OCI-LY7 (cell line): Measurements from ENCODE around the gene FAM83D. TPM values are rescaled to one million over a fixed set of nuclear protein-coding genes. Genes with fewer than 3 reads are reported as not detected.
"Not testable (repeated sequence)": the region's sequence is repeated elsewhere in the genome, so short reads cannot be mapped to it uniquely, and the experiment has no call there.

ENCODE experiments used
- BruUV-seq: library from RNA; stranded (reverse); fragments of 400-500 nt; replicated peaks from 2 replicates; lab custom pipeline; 2021; lab: Mats Ljungman, UMichigan
- CTCF ChIA-PET: fragments of 300-600 bp; sonication (Branson Sonifier 250); formaldehyde crosslinking; loops from one replicate; lab custom pipeline; 2022; ENCODE audit warnings: antibody characterized with exemption; ENCODE audit not compliant: unreplicated experiment; lab: Charles Lee
- POLR2A ChIA-PET: fragments of 300-600 bp; sonication (Branson Sonifier 250); formaldehyde crosslinking; loops from one replicate; lab custom pipeline; 2022; ENCODE audit warnings: antibody characterized with exemption; lab: Charles Lee
- DNase-seq: peaks from one replicate; pipeline ENCODE4 v3.0.0-alpha.2; 2015; ENCODE audit warnings: low spot score
- H2AFZ ChIP-seq: fragments of 200-600 bp; sonication (generic), shearing (Covaris generic); 2 replicates; pipeline ENCODE4 v1.6.1; 2014; ENCODE audit warnings: mild to moderate bottlenecking, antibody characterized with exemption, low read length, moderate library complexity
- H3K27ac ChIP-seq: fragments of 200-600 bp; sonication (generic); 2 replicates; pipeline ENCODE4 v1.5.1; 2014; ENCODE audit warnings: mixed run types, low read depth, mild to moderate bottlenecking, moderate library complexity, low read length, inconsistent platforms; ENCODE audit not compliant: poor library complexity, severe bottlenecking
- H3K36me3 ChIP-seq: fragments of 200-600 bp; sonication (generic); 2 replicates; pipeline ENCODE4 v1.6.1; 2014; ENCODE audit warnings: mild to moderate bottlenecking, antibody characterized with exemption, low read length, moderate library complexity, mixed read lengths; ENCODE audit not compliant: insufficient read depth
- H3K4me1 ChIP-seq: fragments of 200-600 bp; sonication (generic); 2 replicates; pipeline ENCODE4 v1.5.1; 2014; ENCODE audit warnings: mild to moderate bottlenecking, low read length; ENCODE audit not compliant: insufficient read depth, poor library complexity, severe bottlenecking
- H3K4me2 ChIP-seq: fragments of 200-600 bp; sonication (generic); 2 replicates; pipeline ENCODE4 v1.6.1; 2014; ENCODE audit warnings: mild to moderate bottlenecking, low read length
- H3K4me3 ChIP-seq: fragments of 200-600 bp; sonication (generic); 2 replicates; pipeline ENCODE4 v1.5.1; 2014; ENCODE audit warnings: mild to moderate bottlenecking, low read depth, low read length; ENCODE audit not compliant: poor library complexity, severe bottlenecking
- H3K79me2 ChIP-seq: fragments of 200-600 bp; sonication (generic); 2 replicates; pipeline ENCODE4 v1.6.1; 2016; ENCODE audit warnings: low read depth, mild to moderate bottlenecking, low read length, moderate library complexity, mixed read lengths; ENCODE audit not compliant: insufficient read depth
- H3K9me2 ChIP-seq: fragments of 200-600 bp; sonication (generic); 2 replicates; pipeline ENCODE4 v1.6.1; 2016; ENCODE audit warnings: mild to moderate bottlenecking, low read length, mixed read lengths; ENCODE audit not compliant: insufficient read depth
- H3K9me3 ChIP-seq: fragments of 200-600 bp; sonication (generic); 2 replicates; pipeline ENCODE4 v1.6.1; 2014; ENCODE audit warnings: mild to moderate bottlenecking, mixed run types, low read length, mixed read lengths
- H4K20me1 ChIP-seq: fragments of 200-600 bp; sonication (generic); 2 replicates; pipeline ENCODE4 v1.6.1; 2014; ENCODE audit warnings: mild to moderate bottlenecking, antibody characterized with exemption, low read length, moderate library complexity, mixed read lengths; ENCODE audit not compliant: insufficient read depth
- CTCF ChIP-seq: fragments of 200-600 bp; sonication (generic); conservative IDR thresholded peaks from 2 replicates; pipeline ENCODE4 v1.5.1; 2014; ENCODE audit warnings: mild to moderate bottlenecking, antibody characterized with exemption, low read length, moderate library complexity, mixed read lengths
- EZH2phosphoT487 ChIP-seq: fragments of 200-600 bp; sonication (generic); IDR thresholded peaks from 2 replicates; pipeline ENCODE4 v1.6.1; 2018; ENCODE audit warnings: low read depth, borderline replicate concordance, mild to moderate bottlenecking, mixed run types, antibody characterized with exemption, low read length, moderate library complexity, mixed read lengths
- intact Hi-C: fragments of 100-400 bp; cut with micrococcal nuclease; formaldehyde crosslinking; loops from one replicate; pipeline ENCODE4 v1.10.0; 2022; ENCODE audit not compliant: unreplicated experiment
- total RNA-seq, 2 experiments: library from RNA; depleted of rRNA in 1 of 2; stranded (reverse); fragments of >200 nt in 1 of 2; shearing (Covaris generic) in 1 of 2; gene quantifications; 2 replicates each; pipeline ENCODE4 v1.2.3, GENCODE V29; 2014 to 2022

The FAM83D gene
- total RNA-seq, 2 experiments from 2014 or later: 32.6 to 48.2 TPM

DNA sequence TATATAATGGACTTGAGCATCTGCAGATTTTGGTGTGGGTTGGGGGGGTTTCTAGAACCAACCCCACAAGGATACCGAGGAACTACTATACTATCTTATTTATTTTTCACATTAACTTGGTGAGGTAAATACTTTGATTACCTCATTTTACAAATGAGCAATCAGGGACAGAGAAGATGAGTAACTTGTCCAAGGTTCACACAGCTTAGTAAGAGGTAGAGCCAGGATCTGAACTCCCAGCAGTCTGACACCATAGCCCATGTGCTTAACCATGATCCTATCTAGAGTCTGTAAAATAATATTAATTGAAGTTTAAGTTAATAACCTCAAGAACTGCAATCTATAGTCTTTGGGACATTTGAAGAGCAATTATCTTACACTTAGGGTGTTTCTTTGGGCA lies 64.5 kb downstream of the FAM83D start:
- no peak for DNase-seq
- no TSS peak for BruUV-seq
- Histone ChIP-seq H3K27ac (no peak overlapping the region), H3K9me2 (no peaks in the 10 kb centered on the region), H3K9me3 (no peaks in the 10 kb centered on the region), H4K20me1 (no peaks in the 10 kb centered on the region), H3K4me1 (peaks cover 8% of the 10 kb centered on the region), H3K4me3 (no peak overlapping the region), H3K79me2 (no peaks in the 10 kb centered on the region), H3K4me2 (no peak overlapping the region), H3K36me3 (peaks cover 71% of the 10 kb centered on the region), H2AFZ (no peak overlapping the region)
- TF ChIP-seq CTCF (no peak), EZH2phosphoT487 (no peak)
- POLR2A ChIA-PET: no interaction called here
- intact Hi-C loops: no loop called here
- CTCF ChIA-PET: no interaction called here

- Histone ChIP-seq H3K36me3 (peaks cover 73% of the 10 kb centered on the region), H3K4me2 (no peak overlapping the region), H3K9me2 (no peaks in the 10 kb centered on the region), H3K4me1 (peaks cover 8% of the 10 kb centered on the region), H3K4me3 (no peak overlapping the region), H3K27ac (no peak overlapping the region), H4K20me1 (no peaks in the 10 kb centered on the region), H2AFZ (no peak overlapping the region), H3K79me2 (no peaks in the 10 kb centered on the region), H3K9me3 (no peaks in the 10 kb centered on the region)
- intact Hi-C loops: no loop called here
- no peak for DNase-seq
- no peak for TF ChIP-seq CTCF
- no peak for TF ChIP-seq EZH2phosphoT487
- ChIA-PET POLR2A (interaction anchor here (0.7 kb wide), 1 partner anchor 35 kb away, joined by 3 read pairs; no protein-coding TSS in a partner anchor), CTCF (no interaction called here)
- BruUV-seq: no TSS peak
Observed at GRCh38 chr20:38991814-38992704, 65.8 kb downstream of the FAM83D start.

DNA sequence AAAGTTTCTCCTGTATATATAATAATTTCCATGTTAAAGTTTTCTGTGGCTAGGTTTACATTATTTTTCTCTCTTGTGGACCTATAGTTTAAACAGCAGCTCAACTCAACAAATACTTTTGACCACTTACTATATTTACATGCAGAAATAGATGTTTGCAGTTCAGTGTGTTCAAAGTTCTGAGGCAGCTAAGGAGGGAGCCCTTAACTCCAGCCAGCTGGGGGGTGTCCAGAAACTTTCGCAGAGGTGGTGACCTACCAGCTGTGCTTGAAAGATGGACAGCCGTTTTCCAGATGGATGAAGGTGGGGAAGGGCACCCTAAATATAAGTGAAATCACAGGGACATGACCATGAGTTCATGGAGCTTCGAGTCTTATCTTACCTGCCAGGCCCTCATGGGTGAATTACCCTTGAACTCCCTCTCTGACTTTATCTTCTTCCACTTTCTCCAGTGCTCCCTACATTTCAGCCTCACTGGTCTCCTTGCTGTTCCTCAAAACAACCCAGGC lies 69.4 kb downstream of the FAM83D start:
- H4K20me1 ChIP-seq: no peaks in the 10 kb centered on the region
- CTCF ChIA-PET: no interaction called here
- H3K4me3 ChIP-seq: no peak overlapping the region
- no peaks in the 10 kb centered on the region for H3K79me2 ChIP-seq
- H3K4me1 ChIP-seq: no peaks in the 10 kb centered on the region
- DNase-seq: no peak
- H3K9me3 ChIP-seq: no peaks in the 10 kb centered on the region
- no peak overlapping the region for H3K4me2 ChIP-seq
- BruUV-seq: no TSS peak
- POLR2A ChIA-PET: interaction anchor here (1.7 to 2.1 kb wide), 3 partner anchors 10 to 14 kb away, joined by 8 to 15 read pairs (median 8); no protein-coding TSS in a partner anchor
- intact Hi-C loops: no loop called here
- H3K27ac ChIP-seq: no peak overlapping the region
- TF ChIP-seq CTCF (no peak), EZH2phosphoT487 (no peak)
- H2AFZ ChIP-seq: no peak overlapping the region
- no peaks in the 10 kb centered on the region for H3K9me2 ChIP-seq
- peaks cover 69% of the 10 kb centered on the region for H3K36me3 ChIP-seq

GRCh38 chr20:38996866-38997265 lies 70.6 kb downstream of the FAM83D start:
- BruUV-seq, H3K4me3 ChIP-seq, H3K4me2 ChIP-seq, H3K4me1 ChIP-seq, intact Hi-C loops, H4K20me1 ChIP-seq, H3K9me2 ChIP-seq, H2AFZ ChIP-seq, DNase-seq, CTCF ChIA-PET, H3K27ac ChIP-seq, H3K79me2 ChIP-seq, H3K9me3 ChIP-seq: not testable (repeated sequence)
- H3K36me3 ChIP-seq: peaks cover 70% of the 10 kb centered on the region
- POLR2A ChIA-PET: interaction anchor here (1.3 to 1.5 kb wide), 2 partner anchors 13 to 35 kb away, joined by 3 read pairs; partner anchors contain the start of gene DHX35
